A549 (cell line): ENCODE results near the gene SCGB2A2. TPM values are rescaled to one million over a fixed set of nuclear protein-coding genes. Genes with fewer than 3 reads are reported as not detected.

Source experiments
- ATAC-seq, 2 experiments: fragments of 200-7000 bp in 1 of 2; fragments of >200 bp in 1 of 2; cut with Nextera tagmentation in 1 of 2; cut with Tn5 transposase in 1 of 2; 3 replicates each; pipeline versions ENCODE4 v1.8.0 to v1.9.1; 2018 to 2020; ENCODE audit warnings: mild to moderate bottlenecking in 1 of 2, moderate library complexity in 1 of 2
- CTCF ChIA-PET: fragments of 300-600 bp; sonication (Branson Sonifier 250); formaldehyde crosslinking; extraction: SDS; loops from one replicate; lab custom pipeline; 2021; ENCODE audit warnings: antibody characterized with exemption, inconsistent platforms; lab: Yijun Ruan, JAX
- POLR2A ChIA-PET: fragments of 350-600 bp; formaldehyde crosslinking; extraction: SDS; loops from one replicate; lab custom pipeline; 2021; ENCODE audit warnings: antibody characterized with exemption, inconsistent platforms; lab: Yijun Ruan, JAX
- DNase-seq, 2 experiments: peaks; one replicate each; pipeline versions ENCODE4 v3.0.0 to v3.0.0-alpha.2; 2011 to 2016; ENCODE audit warnings: low read depth in 1 of 2, low spot score in 1 of 2
- FAIRE-seq: peaks from 2 replicates; lab custom pipeline; 2011; peaks lifted over from hg19 to GRCh38; lab: Jason Lieb, UNC
- H3K27ac ChIP-seq, 2 experiments: fragments of >200 bp; sonication (Bioruptor Twin); formaldehyde crosslinking; 3 replicates each; pipeline ENCODE4 v1.5.1; 2016 to 2017
- H3K4me1 ChIP-seq: fragments of >200 bp; sonication (Bioruptor Twin); formaldehyde crosslinking; 3 replicates; pipeline ENCODE4 v1.6.1; 2016
- H3K4me2 ChIP-seq: fragments of >200 bp; sonication (Bioruptor Twin); formaldehyde crosslinking; 3 replicates; pipeline ENCODE4 v1.6.1; 2016
- H3K4me3 ChIP-seq: fragments of >200 bp; sonication (Bioruptor Twin); formaldehyde crosslinking; 3 replicates; pipeline ENCODE4 v1.5.1; 2016
- H3K9me3 ChIP-seq: fragments of >200 bp; sonication (Bioruptor Twin); formaldehyde crosslinking; 3 replicates; pipeline ENCODE4 v1.6.1; 2016
- ATOH8 ChIP-seq: fragments of 250-450 bp; sonication (Bioruptor Pico); IDR thresholded peaks from 2 replicates; pipeline ENCODE4 v1.5.0; 2020; ENCODE audit warnings: low read depth, mild to moderate bottlenecking, moderate library complexity
- CTCF ChIP-seq: fragments of >200 bp; sonication (Bioruptor Twin); formaldehyde crosslinking; IDR thresholded peaks from 3 replicates; pipeline ENCODE4 v1.5.1; 2016
- ESRRA ChIP-seq: fragments of 150-350 bp; IDR thresholded peaks from 2 replicates; pipeline ENCODE4 v1.6.1; 2014; ENCODE audit warnings: mild to moderate bottlenecking, low read length, borderline replicate concordance
- FOSB ChIP-seq: fragments of 250-450 bp; sonication (Bioruptor Pico); IDR thresholded peaks from 2 replicates; pipeline ENCODE4 v1.5.0; 2020; ENCODE audit warnings: mild to moderate bottlenecking, moderate library complexity
- HMGXB4 ChIP-seq: fragments of 250-450 bp; sonication (Bioruptor Pico); IDR thresholded peaks from 2 replicates; pipeline ENCODE4 v1.5.0; 2021; ENCODE audit warnings: mild to moderate bottlenecking, moderate library complexity, borderline replicate concordance
- KDM1A ChIP-seq: fragments of 200-600 bp; sonication (generic); IDR thresholded peaks from 2 replicates; pipeline ENCODE4 v1.6.1; 2016; ENCODE audit warnings: low read depth, mild to moderate bottlenecking
- NPAS2 ChIP-seq: fragments of 250-450 bp; sonication (Bioruptor Pico); IDR thresholded peaks from 2 replicates; pipeline ENCODE4 v1.8.0; 2022; ENCODE audit warnings: mild to moderate bottlenecking, moderate library complexity, borderline replicate concordance
- NR3C1 ChIP-seq: fragments of >200 bp; sonication (Bioruptor Twin); formaldehyde crosslinking; IDR thresholded peaks from 3 replicates; pipeline ENCODE4 v1.6.1; 2017
- RAD21 ChIP-seq, 2 experiments: fragments of >200 bp in 1 of 2; sonication (Bioruptor Twin) in 1 of 2; formaldehyde crosslinking in 1 of 2; IDR thresholded peaks in 1 of 2; conservative IDR thresholded peaks in 1 of 2; 2 replicates in 1 of 2; 3 replicates in 1 of 2; pipeline ENCODE4 v1.6.1; 2012 to 2018; ENCODE audit warnings: inconsistent platforms in 1 of 2
- RCOR1 ChIP-seq: fragments of 150-350 bp; IDR thresholded peaks from 2 replicates; pipeline ENCODE4 v1.6.1; 2014; ENCODE audit warnings: antibody characterized with exemption, low read length, low read depth
- RFX5 ChIP-seq: fragments of 450-650 bp; IDR thresholded peaks from 2 replicates; pipeline ENCODE4 v1.7.1; 2014; ENCODE audit warnings: antibody characterized with exemption, mild to moderate bottlenecking, moderate library complexity
- TFCP2L1 ChIP-seq: fragments of 250-450 bp; sonication (Bioruptor Pico); IDR thresholded peaks from 2 replicates; pipeline ENCODE4 v1.5.0; 2021; ENCODE audit warnings: mild to moderate bottlenecking
- WGBS: methylation state at CpG from one replicate; pipeline ENCODE4 v1.1.6; 2017; ENCODE audit errors: missing lambda C conversion rate; 5-methylcytosine and 5-hydroxymethylcytosine counted together
- polyA minus RNA-seq: library from RNA; depleted of rRNA, polyadenylated mRNA; stranded (reverse); fragments of >200 nt; gene quantifications from 2 replicates; pipeline ENCODE4 v1.2.3, GENCODE V29; 2011; rRNA and poly(A)+ RNA removed
- polyA plus RNA-seq, 4 experiments: library from polyadenylated mRNA; depleted of rRNA in 3 of 4; stranded (reverse); fragments of >200 nt; fragmentation: RNase III in 1 of 4; extraction: RNeasy Plus Mini Kit Qiagen cat#74134 plus additional on column Dnase treatment in 1 of 4; gene quantifications; 2 replicates in 3 of 4; 3 replicates in 1 of 4; pipeline ENCODE4 v1.2.3, GENCODE V29; 2011 to 2017

The SCGB2A2 gene
- not detected in 2 replicates for polyA plus RNA-seq (2011; rRNA removed)
- polyA plus RNA-seq (2012; cell fraction: cytosol; rRNA removed) = not detected in 2 replicates
- not detected in 2 replicates for polyA plus RNA-seq (2012; cell fraction: nucleus; rRNA removed)
- not detected in 3 replicates for polyA plus RNA-seq (2017; fragmentation: RNase III; extraction: RNeasy Plus Mini Kit Qiagen cat#74134 plus additional on column Dnase treatment)
- polyA minus RNA-seq = not detected in 2 replicates

GRCh38 chr11:62269654-62270278 lies at the start of gene SCGB2A2:
Gene SCGB2A2 (plus strand): TSS chr11:62270158. CDS start chr11:62270217, 59 bp downstream.
- H3K4me1 ChIP-seq = no peaks in the 10 kb centered on the region
- ATAC-seq (peak; percentile 57 to 67; a peak in 4 of 6 replicates), DNase-seq (peak in 1 of 2 experiments; percentile 12), FAIRE-seq (no peak)
- ChIA-PET POLR2A (no interaction called here), CTCF (interaction anchor here (0.5 kb wide), 1 partner anchor 299 kb away, joined by 3 read pairs; no protein-coding TSS in a partner anchor)
- no peak for TF ChIP-seq ESRRA
- no peak for TF ChIP-seq NR3C1
- TF ChIP-seq RAD21 (conservative IDR thresholded peaks at IDR 0.05 in 1 of 2, IDR thresholded peaks at IDR 0.05 in 1 of 2) = peak in 1 of 2 experiments; percentile 27; a peak in 1 of 5 replicates
- no peak for TF ChIP-seq RCOR1
- TF ChIP-seq CTCF = 0 out of 3 replicates have a peak, but pooled peaks have one; percentile 15
- WGBS = 26% methylated on average over 6 of the region's 10 CpGs
- no peak within 1 kb of the TSS for H3K4me2 ChIP-seq
- H3K4me3 ChIP-seq = no peak within 1 kb of the TSS
- H3K27ac ChIP-seq = no peak within 1 kb of the TSS
- no peaks in the 10 kb centered on the region for H3K9me3 ChIP-seq

GRCh38 chr11:62221498-62221897 lies 48.5 kb upstream of the SCGB2A2 start:
- H3K4me1 ChIP-seq = no peaks in the 10 kb centered on the region
- TF ChIP-seq NPAS2 = no peak
- TF ChIP-seq FOSB (CRISPR knock-in tag) = no peak
- no peak for TF ChIP-seq ATOH8 (CRISPR knock-in tag)
- no peak for TF ChIP-seq TFCP2L1
- 62% methylated on average over 3 of the region's 3 CpGs for WGBS
- peaks cover 37% of the 10 kb centered on the region; the same call in 2 of the 3 replicates for H3K9me3 ChIP-seq
- ChIA-PET POLR2A (no interaction called here), CTCF (interaction anchor here (1.0 to 2.8 kb wide), 3 partner anchors 42 to 321 kb away, joined by 3 to 11 read pairs (median 4); no protein-coding TSS in a partner anchor)
- DNase-seq = no peak
- no peak overlapping the region for H3K4me2 ChIP-seq
- H3K4me3 ChIP-seq = no peak overlapping the region
- no peak for FAIRE-seq
- ATAC-seq = no peak
- H3K27ac ChIP-seq = no peak overlapping the region

GRCh38 chr11:62223095-62223494 lies 46.9 kb upstream of the SCGB2A2 start:
- CTCF ChIA-PET = interaction anchor here (1.3 to 1.6 kb wide), 2 partner anchors 10 to 88 kb away, joined by 4 read pairs; no protein-coding TSS in a partner anchor
- H3K27ac ChIP-seq = no peak overlapping the region
- peak in 1 of 2 experiments; percentile 21 for DNase-seq

More at GRCh38 chr11:62223095-62223494, 46.9 kb upstream of the SCGB2A2 start:
- ATAC-seq (no peak), FAIRE-seq (no peak)
- POLR2A ChIA-PET = no interaction called here
- peak; percentile 53; the same call in 1 of the 2 replicates for TF ChIP-seq KDM1A
- no peak for TF ChIP-seq RFX5
- no peak for TF ChIP-seq HMGXB4 (CRISPR knock-in tag)
- Histone ChIP-seq H3K9me3 (peaks cover 37% of the 10 kb centered on the region; the same call in 2 of the 3 replicates), H3K4me2 (no peak overlapping the region), H3K4me3 (no peak overlapping the region), H3K4me1 (no peaks in the 10 kb centered on the region)
